ENCODE data around the gene ZNF668. TPM values are rescaled to one million over a fixed set of nuclear protein-coding genes. Genes with fewer than 3 reads are reported as not detected.

The ZNF668 gene
- total and polyA plus RNA-seq, 2 of the 13 experiments (the other 11 are each of a cell fraction or from before 2014, with no cell fraction given): 3.8 to 9.8 TPM

DNA sequence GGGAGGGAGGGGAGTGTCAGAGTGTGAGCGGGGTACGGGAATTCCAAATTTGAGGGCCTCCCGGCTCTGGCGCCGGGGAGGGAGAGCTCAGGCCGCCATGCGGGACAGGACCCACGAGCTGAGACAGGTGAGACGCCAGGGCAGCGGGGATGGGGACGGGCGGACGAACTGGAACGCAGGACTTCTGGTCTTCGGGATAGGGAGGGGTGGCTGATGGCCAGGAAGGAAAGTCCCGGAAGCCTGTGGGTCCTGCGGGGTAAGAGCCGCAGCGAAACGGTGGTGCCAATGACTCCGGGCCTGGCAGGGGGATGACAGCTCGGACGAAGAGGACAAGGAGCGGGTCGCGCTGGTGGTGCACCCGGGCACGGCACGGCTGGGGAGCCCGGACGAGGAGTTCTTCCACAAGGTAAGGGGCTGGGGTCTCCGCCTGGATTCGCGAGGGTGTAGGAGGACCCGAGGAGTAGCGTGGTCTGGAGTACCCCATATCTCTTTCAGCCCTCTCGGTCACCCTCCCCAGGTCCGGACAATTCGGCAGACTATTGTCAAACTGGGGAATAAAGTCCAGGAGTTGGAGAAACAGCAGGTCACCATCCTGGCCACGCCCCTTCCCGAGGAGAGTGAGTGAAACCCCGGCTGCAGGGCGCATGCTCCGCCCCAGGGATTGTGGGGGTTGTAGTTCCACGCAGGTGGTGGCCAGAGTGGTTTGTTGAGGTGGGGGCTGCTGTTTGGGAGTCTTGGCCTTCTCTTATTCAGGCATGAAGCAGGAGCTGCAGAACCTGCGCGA lies 40.1 kb downstream of the ZNF668 start (continued):
- TF ChIP-seq, protein P1, sequence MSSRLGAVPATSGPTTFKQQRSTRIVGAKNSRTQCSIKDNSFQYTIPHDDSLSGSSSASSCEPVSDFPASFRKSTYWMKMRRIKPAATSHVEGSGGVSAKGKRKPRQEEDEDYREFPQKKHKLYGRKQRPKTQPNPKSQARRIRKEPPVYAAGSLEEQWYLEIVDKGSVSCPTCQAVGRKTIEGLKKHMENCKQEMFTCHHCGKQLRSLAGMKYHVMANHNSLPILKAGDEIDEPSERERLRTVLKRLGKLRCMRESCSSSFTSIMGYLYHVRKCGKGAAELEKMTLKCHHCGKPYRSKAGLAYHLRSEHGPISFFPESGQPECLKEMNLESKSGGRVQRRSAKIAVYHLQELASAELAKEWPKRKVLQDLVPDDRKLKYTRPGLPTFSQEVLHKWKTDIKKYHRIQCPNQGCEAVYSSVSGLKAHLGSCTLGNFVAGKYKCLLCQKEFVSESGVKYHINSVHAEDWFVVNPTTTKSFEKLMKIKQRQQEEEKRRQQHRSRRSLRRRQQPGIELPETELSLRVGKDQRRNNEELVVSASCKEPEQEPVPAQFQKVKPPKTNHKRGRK (CRISPR knock-in tag; IDR thresholded peaks at IDR 0.05): no peak
- TF ChIP-seq SIN3B (IDR thresholded peaks at IDR 0.05; ENCODE audit: low read length) (no peak), CCAR2 (optimal IDR thresholded peaks at IDR 0.05; ENCODE audit: low read depth, low read length) (no peak), TGIF2 (CRISPR knock-in tag; IDR thresholded peaks at IDR 0.05) (no peak), RFXANK (CRISPR knock-in tag; IDR thresholded peaks at IDR 0.05) (no peak), POGZ (CRISPR knock-in tag; IDR thresholded peaks at IDR 0.05) (no peak), RELA (CRISPR knock-in tag; IDR thresholded peaks at IDR 0.05) (no peak), CENPX (CRISPR knock-in tag; IDR thresholded peaks at IDR 0.05) (no peak), SCMH1 (CRISPR knock-in tag; IDR thresholded peaks at IDR 0.05; ENCODE audit: borderline replicate concordance) (no peak), FOXP1 (IDR thresholded peaks at IDR 0.05) (no peak), FOXP1 (CRISPR knock-in tag; IDR thresholded peaks at IDR 0.05) (no peak), ZNF879 (CRISPR knock-in tag; IDR thresholded peaks at IDR 0.05) (no peak), RCOR2 (CRISPR knock-in tag; IDR thresholded peaks at IDR 0.05) (no peak), MAFK (conservative IDR thresholded peaks at IDR 0.05 in 1 of 2, IDR thresholded peaks at IDR 0.05 in 1 of 2; ENCODE audit: low read length in 2 of 2) (no peak), JARID2 (CRISPR knock-in tag; IDR thresholded peaks at IDR 0.05; ENCODE audit: insufficient replicate concordance) (no peak), MEIS2 (CRISPR knock-in tag; IDR thresholded peaks at IDR 0.05) (0 out of 2 replicates have a peak, but pooled peaks have one; percentile 30), PAWR (CRISPR knock-in tag; IDR thresholded peaks at IDR 0.05; ENCODE audit: borderline replicate concordance) (no peak)
- TF ChIP-seq, protein P2, sequence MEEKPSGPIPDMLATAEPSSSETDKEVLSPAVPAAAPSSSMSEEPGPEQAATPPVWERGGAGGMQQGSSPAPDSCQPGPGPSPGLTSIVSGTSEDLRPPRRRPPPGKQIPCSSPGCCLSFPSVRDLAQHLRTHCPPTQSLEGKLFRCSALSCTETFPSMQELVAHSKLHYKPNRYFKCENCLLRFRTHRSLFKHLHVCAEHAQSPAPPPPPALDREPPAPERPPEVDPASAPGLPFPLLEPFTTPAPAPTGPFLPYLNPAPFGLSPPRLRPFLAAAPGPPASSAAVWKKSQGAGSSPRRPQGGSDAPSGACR (CRISPR knock-in tag; IDR thresholded peaks at IDR 0.05): 0 out of 2 replicates have a peak, but pooled peaks have one; percentile 10
- TF ChIP-seq, protein P3, sequence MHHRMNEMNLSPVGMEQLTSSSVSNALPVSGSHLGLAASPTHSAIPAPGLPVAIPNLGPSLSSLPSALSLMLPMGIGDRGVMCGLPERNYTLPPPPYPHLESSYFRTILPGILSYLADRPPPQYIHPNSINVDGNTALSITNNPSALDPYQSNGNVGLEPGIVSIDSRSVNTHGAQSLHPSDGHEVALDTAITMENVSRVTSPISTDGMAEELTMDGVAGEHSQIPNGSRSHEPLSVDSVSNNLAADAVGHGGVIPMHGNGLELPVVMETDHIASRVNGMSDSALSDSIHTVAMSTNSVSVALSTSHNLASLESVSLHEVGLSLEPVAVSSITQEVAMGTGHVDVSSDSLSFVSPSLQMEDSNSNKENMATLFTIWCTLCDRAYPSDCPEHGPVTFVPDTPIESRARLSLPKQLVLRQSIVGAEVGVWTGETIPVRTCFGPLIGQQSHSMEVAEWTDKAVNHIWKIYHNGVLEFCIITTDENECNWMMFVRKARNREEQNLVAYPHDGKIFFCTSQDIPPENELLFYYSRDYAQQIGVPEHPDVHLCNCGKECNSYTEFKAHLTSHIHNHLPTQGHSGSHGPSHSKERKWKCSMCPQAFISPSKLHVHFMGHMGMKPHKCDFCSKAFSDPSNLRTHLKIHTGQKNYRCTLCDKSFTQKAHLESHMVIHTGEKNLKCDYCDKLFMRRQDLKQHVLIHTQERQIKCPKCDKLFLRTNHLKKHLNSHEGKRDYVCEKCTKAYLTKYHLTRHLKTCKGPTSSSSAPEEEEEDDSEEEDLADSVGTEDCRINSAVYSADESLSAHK (CRISPR knock-in tag; IDR thresholded peaks at IDR 0.05; ENCODE audit: borderline replicate concordance): no peak
- TF ChIP-seq, protein P4, sequence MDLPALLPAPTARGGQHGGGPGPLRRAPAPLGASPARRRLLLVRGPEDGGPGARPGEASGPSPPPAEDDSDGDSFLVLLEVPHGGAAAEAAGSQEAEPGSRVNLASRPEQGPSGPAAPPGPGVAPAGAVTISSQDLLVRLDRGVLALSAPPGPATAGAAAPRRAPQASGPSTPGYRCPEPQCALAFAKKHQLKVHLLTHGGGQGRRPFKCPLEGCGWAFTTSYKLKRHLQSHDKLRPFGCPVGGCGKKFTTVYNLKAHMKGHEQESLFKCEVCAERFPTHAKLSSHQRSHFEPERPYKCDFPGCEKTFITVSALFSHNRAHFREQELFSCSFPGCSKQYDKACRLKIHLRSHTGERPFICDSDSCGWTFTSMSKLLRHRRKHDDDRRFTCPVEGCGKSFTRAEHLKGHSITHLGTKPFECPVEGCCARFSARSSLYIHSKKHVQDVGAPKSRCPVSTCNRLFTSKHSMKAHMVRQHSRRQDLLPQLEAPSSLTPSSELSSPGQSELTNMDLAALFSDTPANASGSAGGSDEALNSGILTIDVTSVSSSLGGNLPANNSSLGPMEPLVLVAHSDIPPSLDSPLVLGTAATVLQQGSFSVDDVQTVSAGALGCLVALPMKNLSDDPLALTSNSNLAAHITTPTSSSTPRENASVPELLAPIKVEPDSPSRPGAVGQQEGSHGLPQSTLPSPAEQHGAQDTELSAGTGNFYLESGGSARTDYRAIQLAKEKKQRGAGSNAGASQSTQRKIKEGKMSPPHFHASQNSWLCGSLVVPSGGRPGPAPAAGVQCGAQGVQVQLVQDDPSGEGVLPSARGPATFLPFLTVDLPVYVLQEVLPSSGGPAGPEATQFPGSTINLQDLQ (CRISPR knock-in tag; IDR thresholded peaks at IDR 0.05): no peak
- TF ChIP-seq, protein P5, sequence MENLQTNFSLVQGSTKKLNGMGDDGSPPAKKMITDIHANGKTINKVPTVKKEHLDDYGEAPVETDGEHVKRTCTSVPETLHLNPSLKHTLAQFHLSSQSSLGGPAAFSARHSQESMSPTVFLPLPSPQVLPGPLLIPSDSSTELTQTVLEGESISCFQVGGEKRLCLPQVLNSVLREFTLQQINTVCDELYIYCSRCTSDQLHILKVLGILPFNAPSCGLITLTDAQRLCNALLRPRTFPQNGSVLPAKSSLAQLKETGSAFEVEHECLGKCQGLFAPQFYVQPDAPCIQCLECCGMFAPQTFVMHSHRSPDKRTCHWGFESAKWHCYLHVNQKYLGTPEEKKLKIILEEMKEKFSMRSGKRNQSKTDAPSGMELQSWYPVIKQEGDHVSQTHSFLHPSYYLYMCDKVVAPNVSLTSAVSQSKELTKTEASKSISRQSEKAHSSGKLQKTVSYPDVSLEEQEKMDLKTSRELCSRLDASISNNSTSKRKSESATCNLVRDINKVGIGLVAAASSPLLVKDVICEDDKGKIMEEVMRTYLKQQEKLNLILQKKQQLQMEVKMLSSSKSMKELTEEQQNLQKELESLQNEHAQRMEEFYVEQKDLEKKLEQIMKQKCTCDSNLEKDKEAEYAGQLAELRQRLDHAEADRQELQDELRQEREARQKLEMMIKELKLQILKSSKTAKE (CRISPR knock-in tag; IDR thresholded peaks at IDR 0.05; ENCODE audit: borderline replicate concordance): no peak; the same call in 1 of the 2 replicates

Measured in HepG2 (cell line).